NCI-H146 treated with DMSO at 0.1 percent for 48 hours (cell line): ENCODE data around the gene IGSF11.
A peak's percentile ranks its signal among the peaks of the same experiment; 100 is the strongest.
"Not testable (repeated sequence)": the region's sequence is repeated elsewhere in the genome, so short reads cannot be mapped to it uniquely, and the experiment has no call there.

Experiments
- DNase-seq: peaks from one replicate; lab custom pipeline; 2025; ENCODE audit not compliant: unreplicated experiment; lab: John Stamatoyannopoulos, UW

Gene IGSF11

GRCh38 chr3:118886708-118887107, 147.9 kb downstream of the IGSF11 start:
- no peak for DNase-seq

- peak; percentile 29 for DNase-seq
These were observed 149.9 kb downstream of the IGSF11 start for GRCh38 chr3:118884748-118885206.

GRCh38 chr3:118882353-118882947, 152.2 kb downstream of the IGSF11 start:
- peak; percentile 38 for DNase-seq

GRCh38 chr3:118868051-118868450, 166.6 kb downstream of the IGSF11 start:
- no peak for DNase-seq

- no peak for DNase-seq
These were observed 170.8 kb downstream of the IGSF11 start for GRCh38 chr3:118863731-118864322.

- DNase-seq = no peak
These were observed 174.7 kb downstream of the IGSF11 start for GRCh38 chr3:118859950-118860349.

- not testable (repeated sequence) for DNase-seq
These were observed 183.0 kb downstream of the IGSF11 start for GRCh38 chr3:118851466-118852193.

GRCh38 chr3:118850687-118851086, 184.0 kb downstream of the IGSF11 start:
- no peak for DNase-seq
